PC-3 (cell line): ENCODE measurements around the gene MISP. TPM values are rescaled to one million over a fixed set of nuclear protein-coding genes. Genes with fewer than 3 reads are reported as not detected.

Experiments used
- ATAC-seq: fragments of 200-7000 bp; cut with Tn5 transposase; 2 replicates; pipeline ENCODE4 v1.9.1; 2020; ENCODE audit warnings: mild to moderate bottlenecking, moderate library complexity
- BruUV-seq: library from RNA; stranded (reverse); fragments of 400-500 nt; replicated peaks from 2 replicates; lab custom pipeline; 2021; lab: Mats Ljungman, UMichigan
- CTCF ChIA-PET: fragments of 300-600 bp; sonication (Branson Sonifier 250); formaldehyde crosslinking; loops from one replicate; lab custom pipeline; 2022; ENCODE audit warnings: antibody characterized with exemption; lab: Charles Lee
- POLR2A ChIA-PET: fragments of 300-600 bp; sonication (Branson Sonifier 250); formaldehyde crosslinking; loops from one replicate; lab custom pipeline; 2022; ENCODE audit warnings: antibody characterized with exemption; ENCODE audit not compliant: unreplicated experiment; lab: Charles Lee
- DNase-seq: peaks from one replicate; pipeline ENCODE4 v3.0.0-alpha.2; 2015
- H2AFZ ChIP-seq: fragments of 300-600 bp; sonication (generic); 2 replicates; pipeline ENCODE4 v1.6.0; 2016; ENCODE audit warnings: antibody characterized with exemption, low read length
- H3F3A ChIP-seq: fragments of 300-600 bp; sonication (generic); one replicate; pipeline ENCODE4 v1.6.0; 2017; ENCODE audit warnings: antibody characterized with exemption, low read length, control low read depth, mild to moderate bottlenecking; ENCODE audit not compliant: unreplicated experiment
- H3K27ac ChIP-seq: fragments of 300-600 bp; sonication (generic); 2 replicates; pipeline ENCODE4 v1.5.1; 2016; ENCODE audit warnings: mild to moderate bottlenecking, low read length
- H3K27me3 ChIP-seq: fragments of 300-600 bp; sonication (generic); 2 replicates; pipeline ENCODE4 v1.6.1; 2016; ENCODE audit warnings: low read length, mixed read lengths
- H3K36me3 ChIP-seq: fragments of 300-600 bp; sonication (generic); 2 replicates; pipeline ENCODE4 v1.6.1; 2016; ENCODE audit warnings: low read depth, mixed run types, low read length, mixed read lengths
- H3K4me1 ChIP-seq: fragments of 300-600 bp; sonication (generic); 2 replicates; pipeline ENCODE4 v1.5.1; 2016; ENCODE audit warnings: low read length; ENCODE audit not compliant: insufficient read depth
- H3K4me2 ChIP-seq: fragments of 300-600 bp; sonication (generic); 2 replicates; pipeline ENCODE4 v1.6.0; 2016; ENCODE audit warnings: low read length
- H3K4me3 ChIP-seq: fragments of 300-600 bp; sonication (generic); 2 replicates; pipeline ENCODE4 v1.5.1; 2016; ENCODE audit warnings: mild to moderate bottlenecking, low read length, mixed read lengths
- H3K79me2 ChIP-seq: fragments of 300-600 bp; sonication (generic); 2 replicates; pipeline ENCODE4 v1.6.1; 2017; ENCODE audit warnings: low read length, mixed read lengths
- H3K9ac ChIP-seq: fragments of 300-600 bp; sonication (generic); 2 replicates; pipeline ENCODE4 v1.6.0; 2016; ENCODE audit warnings: mild to moderate bottlenecking, low read length
- H3K9me2 ChIP-seq: fragments of 300-600 bp; sonication (generic); replicated peaks from 2 replicates; pipeline ENCODE4 v1.6.1; 2016; ENCODE audit warnings: mixed run types, low read length, mixed read lengths
- H3K9me3 ChIP-seq: fragments of 300-600 bp; sonication (generic); 2 replicates; pipeline ENCODE4 v1.6.1; 2016; ENCODE audit warnings: low read length, mixed read lengths
- H4K20me1 ChIP-seq: fragments of 300-600 bp; sonication (generic); 2 replicates; pipeline ENCODE4 v1.6.1; 2016; ENCODE audit warnings: low read length, mixed read lengths
- CTCF ChIP-seq: fragments of 300-600 bp; sonication (generic); conservative IDR thresholded peaks from 2 replicates; pipeline ENCODE4 v1.5.1; 2017; ENCODE audit warnings: antibody characterized with exemption, low read depth, mild to moderate bottlenecking, low read length
- EZH2 ChIP-seq: fragments of 300-600 bp; sonication (generic); IDR thresholded peaks from one replicate; pipeline ENCODE4 v1.6.1; 2017; ENCODE audit warnings: antibody characterized with exemption, mild to moderate bottlenecking, low read length; ENCODE audit not compliant: unreplicated experiment
- EZH2phosphoT487 ChIP-seq: fragments of 300-600 bp; sonication (generic); IDR thresholded peaks from 2 replicates; pipeline ENCODE4 v1.6.1; 2018; ENCODE audit warnings: mild to moderate bottlenecking, antibody characterized with exemption, low read length, borderline replicate concordance
- intact Hi-C: fragments of 100-400 bp; cut with micrococcal nuclease; formaldehyde crosslinking; loops from 2 replicates; pipeline ENCODE4 v1.9.0; 2023
- total RNA-seq: library from RNA; depleted of rRNA; stranded (reverse); fragments of >200 nt; gene quantifications from 2 replicates; pipeline ENCODE4 v1.2.3, GENCODE V29; 2014

The MISP gene
- total RNA-seq, 1 experiment from 2014 or later = 115 TPM

- POLR2A ChIA-PET = no interaction called here
- Histone ChIP-seq H3F3A (no peaks in the 10 kb centered on the region), H3K4me2 (no peak overlapping the region), H3K9me3 (no peaks in the 10 kb centered on the region), H3K36me3 (peaks cover 33% of the 10 kb centered on the region), H3K27me3 (no peaks in the 10 kb centered on the region), H3K27ac (no peak overlapping the region), H3K4me1 (peaks cover 11% of the 10 kb centered on the region), H2AFZ (no peak overlapping the region), H3K4me3 (no peak overlapping the region), H3K79me2 (peaks cover 68% of the 10 kb centered on the region), H3K9ac (no peak overlapping the region), H4K20me1 (peaks cover 3% of the 10 kb centered on the region; the same call in 1 of the 2 replicates), H3K9me2 (no peaks in the 10 kb centered on the region)
- BruUV-seq = no TSS peak
- DNase-seq (peak; percentile 67), ATAC-seq (no peak)
- CTCF ChIA-PET = no interaction called here
- TF ChIP-seq CTCF = no peak
- TF ChIP-seq EZH2 = no peak
- no peak for TF ChIP-seq EZH2phosphoT487
- intact Hi-C loops = no loop called here
Observed at GRCh38 chr19:756236-756635, 5.3 kb downstream of the MISP start.

- DNase-seq = no peak
- Histone ChIP-seq H4K20me1 (peaks cover 3% of the 10 kb centered on the region; the same call in 1 of the 2 replicates), H3K4me3 (no peak overlapping the region), H3K4me2 (no peak overlapping the region), H3K9me3 (no peaks in the 10 kb centered on the region), H3K79me2 (peaks cover 61% of the 10 kb centered on the region), H3K27me3 (no peaks in the 10 kb centered on the region), H3K27ac (no peak overlapping the region), H3K4me1 (peaks cover 11% of the 10 kb centered on the region), H3K9ac (no peak overlapping the region), H3F3A (no peaks in the 10 kb centered on the region), H3K9me2 (no peaks in the 10 kb centered on the region), H2AFZ (no peak overlapping the region), H3K36me3 (peaks cover 38% of the 10 kb centered on the region)
- CTCF ChIA-PET = no interaction called here
- POLR2A ChIA-PET = no interaction called here
- no peak for TF ChIP-seq EZH2phosphoT487
- no peak for TF ChIP-seq CTCF
- intact Hi-C loops = no loop called here
- no TSS peak for BruUV-seq
- ATAC-seq = no peak
Observed at GRCh38 chr19:756821-757688, 6.1 kb downstream of the MISP start.
